ENCODE data around the gene SLFN12L.
"Not testable (repeated sequence)": the region's sequence is repeated elsewhere in the genome, so short reads cannot be mapped to it uniquely, and the experiment has no call there.

Gene SLFN12L

GRCh38 chr17:35493040-35493439 lies 44.4 kb downstream of the SLFN12L start:
- no peak for DNase-seq

GRCh38 chr17:35491417-35491816 lies 46.1 kb downstream of the SLFN12L start:
- DNase-seq, result no peak

- no peak for DNase-seq
Measured at GRCh38 chr17:35489944-35490343, 47.5 kb downstream of the SLFN12L start.

GRCh38 chr17:35488991-35489390 lies 48.5 kb downstream of the SLFN12L start:
- DNase-seq, result no peak

- peak; percentile 86 for DNase-seq
Measured at GRCh38 chr17:35486920-35487732, 50.4 kb downstream of the SLFN12L start.

GRCh38 chr17:35479271-35479670 lies 58.2 kb downstream of the SLFN12L start:
- no peak for DNase-seq

GRCh38 chr17:35477248-35477647 lies 60.2 kb downstream of the SLFN12L start:
- no peak for DNase-seq

GRCh38 chr17:35476283-35476820 lies 61.1 kb downstream of the SLFN12L start:
- no peak for DNase-seq

- no peak for DNase-seq
Measured at GRCh38 chr17:35468475-35468874, 69.0 kb downstream of the SLFN12L start.

- peak; percentile 57 for DNase-seq
Measured at GRCh38 chr17:35467824-35468223, 69.7 kb downstream of the SLFN12L start.

GRCh38 chr17:35460354-35460851 lies 77.1 kb downstream of the SLFN12L start:
- peak; percentile 72 for DNase-seq

- not testable (repeated sequence) for DNase-seq
Measured at GRCh38 chr17:35454035-35454434, 83.4 kb downstream of the SLFN12L start.

GRCh38 chr17:35453171-35453570 lies 84.3 kb downstream of the SLFN12L start:
- DNase-seq, result no peak

- DNase-seq, result no peak
Measured at GRCh38 chr17:35449371-35449931, 88.0 kb downstream of the SLFN12L start.

- DNase-seq, result no peak
Measured at GRCh38 chr17:35448899-35449227, 88.6 kb downstream of the SLFN12L start.

- peak; percentile 89 for DNase-seq
Measured at GRCh38 chr17:35448214-35448898, 89.1 kb downstream of the SLFN12L start, which contains the start of gene SLFN13. Gene SLFN13, minus strand, starts transcription at chr17:35448766. Its CDS starts 3,086 bp downstream, at chr17:35445680.

- no peak for DNase-seq
Measured at GRCh38 chr17:35447499-35447898, 90.0 kb downstream of the SLFN12L start.

GRCh38 chr17:35438433-35438832 lies 99.0 kb downstream of the SLFN12L start:
- no peak for DNase-seq

- peak; percentile 85 for DNase-seq
Measured at GRCh38 chr17:35433075-35433894, 104.2 kb downstream of the SLFN12L start.

GRCh38 chr17:35432176-35433074 lies 105.1 kb downstream of the SLFN12L start, which contains the start of gene SLFN12:
Gene SLFN12, minus strand, starts transcription at chr17:35432500. Its CDS starts 9,472 bp downstream, at chr17:35423028.
- peak; percentile 57 for DNase-seq

- no peak for DNase-seq
Measured at GRCh38 chr17:35429702-35430101, 107.8 kb downstream of the SLFN12L start.

Measured in CD4-positive, alpha-beta T cell treated with Interleukin-17A for 4 hours (primary cell).